ENCODE data around the gene RNF167.

The RNF167 gene

GRCh38 chr17:4895121-4895520, 44.9 kb upstream of the RNF167 start:
- no peak for DNase-seq (ENCODE audit: low read depth)
- no peak overlapping the region for H3K4me3 ChIP-seq (ENCODE audit: low read length)
- TF ChIP-seq CTCF (IDR thresholded peaks at IDR 0.05; ENCODE audit: insufficient read depth, low read depth, low read length, missing control alignments): no peak

- no peak overlapping the region for H3K4me3 ChIP-seq (ENCODE audit: low read length)
- DNase-seq (ENCODE audit: low read depth): no peak
These were observed 44.3 kb upstream of the RNF167 start for GRCh38 chr17:4895657-4896331.

GRCh38 chr17:4896332-4897197, 43.5 kb upstream of the RNF167 start:
- H3K4me3 ChIP-seq (ENCODE audit: low read length): no peak overlapping the region
- peak; percentile 5 for TF ChIP-seq CTCF (IDR thresholded peaks at IDR 0.05; ENCODE audit: insufficient read depth, low read depth, low read length, missing control alignments)
- no peak for DNase-seq (ENCODE audit: low read depth)

More at GRCh38 chr17:4895657-4896331, 44.3 kb upstream of the RNF167 start:
- peak; percentile 6 for TF ChIP-seq CTCF (IDR thresholded peaks at IDR 0.05; ENCODE audit: insufficient read depth, low read depth, low read length, missing control alignments)

GRCh38 chr17:4897198-4897687, 42.8 kb upstream of the RNF167 start:
- TF ChIP-seq CTCF (IDR thresholded peaks at IDR 0.05; ENCODE audit: insufficient read depth, low read depth, low read length, missing control alignments): no peak
- no peak for DNase-seq (ENCODE audit: low read depth)
- H3K4me3 ChIP-seq (ENCODE audit: low read length): no peak overlapping the region

GRCh38 chr17:4897785-4898184, 42.3 kb upstream of the RNF167 start:
- no peak overlapping the region for H3K4me3 ChIP-seq (ENCODE audit: low read length)
- TF ChIP-seq CTCF (IDR thresholded peaks at IDR 0.05; ENCODE audit: insufficient read depth, low read depth, low read length, missing control alignments): no peak
- DNase-seq (ENCODE audit: low read depth): no peak

- no peak for TF ChIP-seq CTCF (IDR thresholded peaks at IDR 0.05; ENCODE audit: insufficient read depth, low read depth, low read length, missing control alignments)
- no peak for DNase-seq (ENCODE audit: low read depth)
- no peak overlapping the region for H3K4me3 ChIP-seq (ENCODE audit: low read length)
These were observed 41.7 kb upstream of the RNF167 start for GRCh38 chr17:4898351-4898750.
